Measurements from ENCODE around the gene XRCC5.

Gene XRCC5

DNA sequence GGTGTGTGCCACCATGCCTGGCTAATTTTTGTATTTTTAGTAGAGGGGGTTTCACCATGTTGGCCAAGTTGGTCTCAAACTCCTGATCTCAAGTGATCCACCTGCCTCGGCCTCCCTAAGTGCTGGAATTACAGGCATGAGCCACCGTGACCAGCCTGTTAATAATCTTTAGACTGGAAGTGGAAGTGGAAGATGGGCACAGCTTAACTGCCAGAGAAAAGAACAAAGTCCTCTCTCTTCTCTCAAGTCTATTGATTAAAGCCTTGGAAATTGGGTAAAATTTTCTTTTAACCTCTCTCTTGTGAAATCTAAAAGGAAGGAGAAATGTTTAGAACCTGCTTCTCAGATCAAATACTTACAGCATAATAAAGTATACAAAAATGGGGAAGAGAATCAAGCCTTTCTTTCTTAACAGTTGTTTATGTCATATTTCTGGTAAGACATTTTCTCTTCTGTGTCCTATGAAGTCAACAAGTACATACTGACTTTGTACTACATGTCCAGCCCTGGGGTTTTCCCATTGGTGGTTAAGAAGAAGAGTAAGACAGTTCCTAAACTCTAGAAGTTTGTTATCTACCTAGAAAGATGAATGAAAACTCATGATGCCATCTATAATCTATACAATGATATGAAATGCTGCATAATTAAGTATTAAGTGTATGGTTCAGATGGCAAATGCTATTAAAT, 22.8 kb upstream of the XRCC5 start:
- DNase-seq (ENCODE audit: low read depth): no peak

DNA sequence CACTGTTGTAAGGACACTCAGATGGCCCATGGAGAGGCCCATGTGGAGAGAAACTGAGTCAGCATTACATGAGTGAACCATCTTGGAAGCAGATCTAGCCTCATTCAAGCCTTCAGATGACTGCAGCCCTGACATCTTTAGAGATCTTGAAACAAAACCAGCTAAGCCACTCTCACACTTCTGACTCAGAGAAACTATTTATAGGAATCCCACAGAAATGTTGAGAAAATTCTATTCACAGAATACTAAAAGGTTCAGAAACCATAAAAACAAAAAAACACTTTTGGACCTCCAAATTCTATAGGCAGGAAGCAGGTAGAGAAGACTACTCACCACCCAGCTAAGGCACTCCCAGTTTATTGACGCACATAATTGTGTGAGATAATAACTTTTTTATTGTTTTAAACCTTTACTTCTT, 18.8 kb upstream of the XRCC5 start:
- no peak for DNase-seq (ENCODE audit: low read depth)

DNA sequence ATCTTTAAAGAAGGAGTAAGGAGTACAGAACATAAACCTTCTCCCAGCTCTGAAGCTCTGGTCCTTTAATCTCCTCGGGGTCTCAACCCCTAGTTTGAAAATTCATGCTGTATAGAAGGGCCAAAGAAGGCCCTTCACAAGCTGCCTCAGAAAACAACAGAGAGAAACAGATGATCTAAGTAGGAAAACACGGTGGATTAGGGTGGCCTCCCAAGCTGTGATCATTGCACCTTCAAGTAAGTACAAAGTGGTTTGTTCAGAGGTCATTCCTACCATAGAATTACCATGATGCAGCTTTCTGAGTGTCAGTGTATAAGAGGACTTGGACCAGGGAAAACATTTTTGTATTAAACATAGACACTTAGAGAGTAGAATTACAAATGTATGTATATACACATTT, 16.5 kb upstream of the XRCC5 start:
- no peak for DNase-seq (ENCODE audit: low read depth)

DNA sequence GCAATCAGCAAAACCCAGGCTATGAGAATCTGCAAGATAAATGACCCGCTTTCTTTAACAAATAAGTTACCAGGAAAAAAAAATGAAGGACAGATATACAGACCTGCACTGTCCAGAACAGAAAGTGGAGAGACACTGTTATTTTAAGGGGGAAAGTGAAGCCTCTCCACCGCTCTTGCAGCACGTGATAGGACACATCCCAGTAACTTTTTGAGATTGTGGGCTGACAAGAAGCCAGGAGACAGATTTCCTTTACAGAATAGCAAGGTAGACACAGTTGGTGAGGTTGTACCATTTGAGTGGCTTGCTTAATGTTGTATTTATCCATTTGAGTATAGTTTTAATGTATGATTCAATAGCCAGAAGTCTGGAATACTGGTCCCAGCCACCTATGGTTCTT, 14.4 kb upstream of the XRCC5 start:
- no peak for DNase-seq (ENCODE audit: low read depth)

DNA sequence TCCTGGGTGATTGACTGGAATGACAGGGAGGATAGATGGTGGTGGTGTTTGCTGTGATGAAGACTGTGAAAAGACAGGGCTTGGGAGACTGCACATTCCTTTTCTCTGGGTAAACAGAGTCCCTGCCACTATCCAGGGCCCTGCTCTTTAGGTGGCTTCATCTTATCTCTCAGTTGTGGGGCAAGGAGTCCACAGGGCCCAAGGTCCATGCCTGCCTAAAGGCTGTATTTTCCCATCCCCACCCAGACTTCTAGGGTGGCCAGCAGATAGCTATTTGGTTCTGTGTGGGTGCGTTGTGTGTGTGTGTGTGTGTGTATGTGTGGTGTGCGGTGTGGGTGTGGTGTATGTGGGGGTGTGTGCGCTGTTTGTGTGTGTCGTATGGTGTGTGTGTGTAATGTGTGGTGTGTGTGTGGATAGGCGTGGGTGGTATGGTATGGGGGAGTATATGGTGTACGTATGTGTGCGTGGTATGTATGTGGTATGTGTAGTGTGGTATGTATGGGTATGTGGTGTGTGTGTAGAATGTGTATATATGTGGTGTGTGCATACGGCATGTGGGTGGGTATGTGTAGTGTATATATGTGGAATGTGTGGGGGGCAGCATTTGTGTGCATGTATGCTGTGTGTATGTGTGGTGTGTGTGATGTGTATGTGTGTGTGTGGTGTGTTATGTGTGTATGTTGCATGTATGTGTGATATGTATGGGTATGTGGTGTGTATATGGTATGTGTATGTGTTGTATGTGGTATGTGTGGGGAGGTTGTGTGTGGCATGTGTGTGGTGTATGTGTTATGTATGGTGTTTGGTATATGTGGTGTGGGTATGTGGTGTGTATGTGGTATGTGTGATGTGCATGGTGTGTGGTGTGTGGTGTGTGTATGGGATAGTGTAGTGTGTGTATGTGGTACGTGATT, 10.5 kb upstream of the XRCC5 start:
- DNase-seq (ENCODE audit: low read depth): no peak

DNA sequence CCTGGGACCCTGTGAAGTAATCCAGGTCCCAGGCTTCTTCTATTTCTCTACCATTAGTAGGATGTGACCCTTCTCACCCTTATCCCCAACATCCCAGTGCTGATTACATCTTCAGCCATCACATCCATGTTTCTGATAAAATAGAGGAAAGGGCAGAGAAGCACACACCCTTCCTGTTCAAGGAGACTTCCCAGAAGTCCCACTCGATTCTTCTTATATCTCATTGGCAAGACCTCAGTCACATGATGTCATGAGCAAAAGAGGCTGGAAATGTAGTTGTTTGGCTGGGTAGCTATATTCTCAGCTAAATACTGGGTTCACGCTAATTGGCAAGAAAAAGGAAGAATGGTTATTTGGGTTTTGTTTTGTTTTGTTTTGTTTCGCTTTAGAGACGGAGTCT, 8.0 kb upstream of the XRCC5 start:
- DNase-seq (ENCODE audit: low read depth): no peak

DNA sequence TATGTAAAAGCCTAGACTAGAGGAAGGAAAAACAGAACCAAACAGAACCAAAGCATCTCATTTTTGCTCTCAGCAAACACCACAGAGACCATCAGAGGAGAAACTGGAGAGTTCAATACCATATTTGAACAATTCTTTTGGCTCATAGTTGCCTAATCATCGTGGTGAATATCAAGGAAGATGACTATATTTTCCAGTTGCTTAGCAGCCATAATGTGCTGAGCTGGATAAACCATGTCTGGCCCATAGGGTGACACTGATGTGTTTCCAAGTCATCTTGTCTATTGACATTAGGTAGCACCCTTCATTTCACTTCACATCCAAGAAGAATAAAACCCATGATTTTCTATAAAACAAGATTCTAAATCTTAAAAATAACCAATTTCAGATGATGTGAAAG, 5.9 kb upstream of the XRCC5 start:
- no peak for DNase-seq (ENCODE audit: low read depth)

DNA sequence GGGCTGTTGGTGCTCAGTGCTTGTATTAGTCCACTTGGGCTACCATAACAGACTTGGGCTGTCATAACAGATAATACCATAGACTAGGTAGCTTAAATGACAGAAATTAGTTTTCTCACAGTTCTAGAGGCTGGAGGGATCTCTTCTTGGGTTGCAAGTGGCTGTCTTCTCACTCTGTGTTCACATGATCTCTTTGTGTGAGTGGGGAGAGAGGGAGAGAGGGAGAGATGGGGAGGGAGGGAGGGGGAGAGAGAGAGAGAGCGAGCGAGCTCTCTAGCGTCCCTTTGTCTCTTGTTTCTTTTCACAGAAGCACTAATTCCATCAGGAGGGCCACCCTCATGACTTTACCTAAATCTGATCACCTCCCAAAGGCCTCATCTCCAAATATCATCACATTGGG, 4.5 kb upstream of the XRCC5 start:
- no peak for DNase-seq (ENCODE audit: low read depth)

DNA sequence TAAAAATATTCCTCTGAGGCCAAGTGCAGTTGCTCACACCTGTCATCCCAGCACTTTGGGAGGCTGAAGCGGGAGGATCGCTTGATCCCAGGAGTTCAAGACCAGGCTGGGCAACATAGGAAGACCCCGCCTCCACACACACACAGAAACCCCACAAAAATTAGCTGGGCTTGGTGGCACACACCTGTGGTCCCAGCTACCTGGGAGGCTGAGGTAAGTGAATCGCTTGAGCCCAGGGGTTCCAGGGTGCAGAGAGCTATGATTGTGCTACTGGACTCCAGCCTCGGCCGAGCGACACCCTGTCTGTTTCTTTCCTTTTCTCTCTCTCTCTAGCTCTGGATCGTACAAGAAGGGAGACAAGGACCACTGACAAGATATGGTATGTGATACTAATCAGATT, 1.8 kb upstream of the XRCC5 start:
- DNase-seq (ENCODE audit: low read depth): no peak

DNA sequence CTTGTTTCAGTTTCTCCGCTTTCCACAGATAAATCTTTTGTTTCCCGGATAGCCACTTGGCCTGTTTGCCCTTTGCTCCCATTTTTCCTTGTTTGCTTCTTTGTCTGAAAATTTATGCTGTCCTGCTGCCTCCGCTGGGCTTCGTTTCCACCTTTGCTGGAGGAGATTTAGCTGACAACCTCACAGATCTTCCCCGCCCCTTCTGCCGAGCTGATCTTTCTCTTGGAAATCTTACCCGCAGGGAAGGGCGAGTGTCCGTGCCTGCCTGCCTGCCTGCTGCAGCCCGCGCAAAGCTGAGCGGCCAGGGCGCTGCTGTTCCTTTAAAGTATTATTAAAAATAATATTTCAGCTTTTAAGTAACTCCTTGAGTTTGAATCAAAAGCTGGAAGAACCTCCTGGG, 1.4 kb upstream of the XRCC5 start:
- no peak for DNase-seq (ENCODE audit: low read depth)

DNA sequence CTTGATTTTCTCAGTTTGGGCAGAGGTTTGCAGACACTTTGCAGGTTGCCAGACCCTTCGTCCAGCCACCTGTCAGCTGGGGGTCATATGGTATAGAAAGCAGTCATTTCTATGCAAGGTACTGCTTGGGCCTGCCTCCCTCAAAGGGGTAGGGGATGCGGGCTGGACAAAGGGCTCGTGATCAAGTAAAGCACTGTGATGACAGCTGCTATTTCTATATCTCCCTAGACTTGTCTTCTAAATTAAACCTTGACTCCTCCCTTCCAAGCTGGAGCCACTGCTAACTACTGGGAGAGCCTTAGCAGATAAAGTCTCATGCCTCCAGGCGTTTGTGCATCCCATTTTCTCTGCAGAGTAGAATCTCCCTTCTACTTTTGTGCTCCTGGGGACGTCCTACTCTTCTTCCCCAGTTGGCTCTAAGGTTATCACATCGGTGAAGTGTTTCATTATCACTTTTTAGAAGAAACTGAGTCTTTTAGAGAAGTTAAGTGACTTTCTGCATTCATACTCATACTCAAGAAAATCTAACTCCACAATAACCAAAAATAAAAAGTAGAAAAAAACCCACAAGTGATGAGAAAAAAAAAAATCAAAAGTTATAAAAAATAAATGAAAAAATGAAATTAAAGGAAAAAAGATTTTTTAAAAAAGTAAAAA, 710 bp upstream of the XRCC5 start:
- no peak for DNase-seq (ENCODE audit: low read depth)

DNA sequence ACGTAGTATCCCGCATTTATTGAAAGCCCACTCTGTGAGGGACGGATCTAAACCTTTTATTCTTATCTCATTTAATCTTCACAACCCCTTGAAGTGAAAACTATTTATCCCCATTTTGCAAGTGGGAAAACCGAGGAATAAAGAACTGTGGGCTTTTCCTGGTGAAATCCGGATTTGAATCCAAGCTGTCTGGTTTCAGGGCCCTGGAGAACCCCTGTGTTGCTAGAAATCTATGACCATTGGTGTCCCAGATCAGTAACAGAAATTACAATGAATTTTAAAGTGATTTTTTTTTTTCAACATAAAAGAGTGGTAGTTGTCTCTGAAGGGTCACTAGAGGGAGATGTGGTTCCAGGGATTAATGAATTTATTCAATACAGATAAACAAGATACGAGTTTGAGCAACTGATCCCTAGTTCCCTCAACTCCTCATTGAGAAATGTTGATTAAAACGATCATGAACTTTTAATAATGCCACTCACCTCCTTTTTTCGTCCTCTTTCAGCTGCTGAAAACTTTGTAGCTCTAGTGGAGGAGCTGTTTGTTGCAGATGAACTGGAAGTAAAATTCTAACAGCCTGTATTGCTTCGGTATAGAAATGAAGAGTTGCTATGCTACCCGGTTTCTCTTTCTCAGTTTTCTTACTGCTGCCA, 940 bp downstream of the XRCC5 start:
- DNase-seq (ENCODE audit: low read depth): no peak

DNA sequence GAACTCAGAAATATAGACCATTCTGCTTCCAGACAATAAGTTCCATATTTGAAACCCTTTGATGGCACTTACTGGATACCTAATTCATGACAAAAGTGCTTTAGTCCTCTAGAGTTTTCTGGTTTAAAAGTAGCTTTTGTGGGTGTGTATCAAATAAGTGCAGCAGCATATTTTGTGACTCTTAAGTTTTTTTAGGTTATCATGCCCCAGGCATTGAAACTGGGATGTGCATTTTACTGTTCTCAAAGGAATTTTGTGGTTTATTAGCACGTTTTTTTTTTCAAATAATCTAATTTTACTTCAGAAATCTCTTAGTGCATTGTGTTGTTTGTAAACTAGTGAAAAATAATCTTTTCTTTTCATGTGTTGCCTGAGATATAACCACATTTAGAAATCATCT, 1.5 kb downstream of the XRCC5 start:
- DNase-seq (ENCODE audit: low read depth): no peak

DNA sequence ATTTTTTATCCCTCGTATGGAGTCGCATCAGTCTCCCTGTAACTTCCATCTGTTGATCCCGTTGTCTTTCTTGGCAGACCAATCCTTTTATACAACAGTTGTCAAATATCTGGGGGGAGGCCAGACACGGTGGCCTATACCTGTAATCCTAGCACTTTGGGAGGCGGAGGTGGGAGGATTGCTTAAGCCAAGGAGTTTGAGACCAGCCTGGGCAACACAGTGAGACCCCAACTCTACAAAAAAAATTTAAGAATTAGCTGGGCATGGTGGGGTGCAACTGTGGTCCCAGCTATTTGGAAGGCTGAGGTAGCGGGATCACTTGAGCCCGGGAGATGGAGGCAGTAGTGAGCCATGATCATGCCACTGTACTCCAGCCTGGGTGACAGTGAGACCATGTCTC, 2.0 kb downstream of the XRCC5 start:
- no peak for DNase-seq (ENCODE audit: low read depth)

DNA sequence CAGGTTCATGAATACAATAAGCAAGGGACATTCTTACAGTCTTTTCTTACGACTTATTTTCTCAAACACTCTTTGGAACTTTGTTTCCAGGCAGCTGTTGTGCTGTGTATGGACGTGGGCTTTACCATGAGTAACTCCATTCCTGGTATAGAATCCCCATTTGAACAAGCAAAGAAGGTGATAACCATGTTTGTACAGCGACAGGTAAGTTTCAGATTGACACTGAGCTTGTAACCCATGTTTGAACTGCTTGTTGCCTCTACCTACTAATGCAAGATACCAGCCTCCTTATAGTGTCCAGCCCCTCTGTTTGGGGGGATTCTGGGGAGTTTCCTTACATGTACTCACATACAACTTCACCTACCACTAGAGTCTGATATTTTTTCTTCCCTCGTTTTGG, 3.8 kb downstream of the XRCC5 start:
- DNase-seq (ENCODE audit: low read depth): no peak

DNA sequence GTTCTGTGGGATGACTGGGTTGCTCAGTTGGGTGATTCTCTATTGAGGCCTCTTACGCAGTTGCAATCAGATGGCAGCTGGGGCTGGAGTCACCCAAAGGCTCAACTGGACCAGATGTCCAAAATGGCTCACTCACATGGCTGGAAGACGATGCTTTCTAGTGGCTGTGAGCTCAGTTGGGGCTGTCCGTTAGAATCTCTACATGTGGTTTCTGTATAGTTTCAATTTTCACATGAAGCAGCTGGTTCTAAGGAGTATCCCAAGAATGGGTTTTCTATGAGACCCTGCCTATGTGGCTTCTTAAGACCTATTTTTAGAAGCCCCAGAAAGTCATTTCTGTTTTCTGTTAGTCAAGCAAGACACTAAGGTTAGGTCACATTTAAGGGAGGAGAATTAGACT, 4.4 kb downstream of the XRCC5 start:
- DNase-seq (ENCODE audit: low read depth): no peak

DNA sequence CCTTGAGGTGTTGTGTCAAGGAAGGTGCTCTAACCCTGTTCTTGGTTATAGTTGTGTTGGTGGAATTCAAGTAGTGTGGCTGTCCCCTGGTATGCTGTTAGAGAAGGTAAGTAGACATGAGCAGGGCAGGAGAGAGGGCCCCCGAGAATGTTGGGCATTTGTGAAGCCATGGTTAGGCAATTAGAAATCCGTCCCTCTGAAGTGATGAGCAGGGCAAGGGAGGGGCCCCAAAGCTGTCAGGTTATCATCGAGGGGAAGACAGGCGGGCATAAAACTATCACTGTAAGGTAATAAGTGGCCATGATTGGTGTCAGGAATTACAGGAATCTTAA, 5.2 kb downstream of the XRCC5 start:
- DNase-seq (ENCODE audit: low read depth): no peak

DNA sequence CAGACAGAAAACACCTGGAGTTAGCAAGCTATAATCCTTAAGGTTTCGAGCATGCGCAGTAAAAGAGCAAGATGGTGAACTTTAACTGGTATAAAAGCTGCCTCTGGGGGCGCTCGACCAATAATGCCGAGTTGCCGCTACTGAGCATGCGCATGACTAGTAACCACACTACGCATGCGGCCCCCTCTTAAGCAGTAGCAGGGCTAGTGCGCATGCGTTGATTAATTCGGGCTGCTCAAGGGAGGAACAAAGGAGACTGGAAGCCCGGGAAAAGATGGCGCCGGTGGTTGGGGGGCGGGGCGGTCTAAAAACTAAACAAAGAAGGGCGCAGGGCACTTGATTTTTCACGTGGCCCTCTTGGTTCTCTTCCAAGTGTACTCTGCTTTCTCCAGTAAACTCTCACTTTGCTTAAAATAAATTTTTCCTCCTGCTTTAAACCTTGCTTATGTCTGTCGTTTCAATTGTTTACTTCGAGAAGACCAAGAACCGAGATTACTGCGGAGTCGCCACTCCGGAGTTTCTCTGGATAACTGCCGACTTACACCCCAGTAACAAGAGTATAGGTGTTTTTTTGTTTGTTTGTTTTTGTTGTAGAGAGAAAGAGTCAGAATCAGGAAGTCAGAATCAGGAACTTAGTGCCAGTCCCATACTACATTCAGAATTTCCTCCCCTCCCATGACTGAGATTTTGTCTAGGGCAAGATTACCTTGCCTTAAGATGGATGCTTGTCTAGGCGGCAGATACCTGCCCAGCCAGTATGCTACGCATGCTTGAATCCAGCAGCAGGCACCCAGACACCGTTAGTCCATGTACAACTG, 5.8 kb downstream of the XRCC5 start:
- peak; percentile 96 for DNase-seq (ENCODE audit: low read depth)

DNA sequence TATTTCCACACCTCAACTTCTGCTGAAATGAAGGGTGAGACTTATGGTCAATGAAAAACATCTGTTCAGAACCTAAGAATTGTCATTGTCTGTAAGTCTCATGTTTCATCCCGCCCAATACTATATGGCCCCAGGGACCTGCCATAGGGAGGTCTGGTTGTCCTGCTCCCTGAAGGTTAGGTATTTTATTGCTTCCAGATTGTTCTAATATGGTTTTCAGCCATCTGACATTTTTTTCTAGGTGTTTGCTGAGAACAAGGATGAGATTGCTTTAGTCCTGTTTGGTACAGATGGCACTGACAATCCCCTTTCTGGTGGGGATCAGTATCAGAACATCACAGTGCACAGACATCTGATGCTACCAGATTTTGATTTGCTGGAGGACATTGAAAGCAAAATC, 7.3 kb downstream of the XRCC5 start:
- DNase-seq (ENCODE audit: low read depth): no peak

DNA sequence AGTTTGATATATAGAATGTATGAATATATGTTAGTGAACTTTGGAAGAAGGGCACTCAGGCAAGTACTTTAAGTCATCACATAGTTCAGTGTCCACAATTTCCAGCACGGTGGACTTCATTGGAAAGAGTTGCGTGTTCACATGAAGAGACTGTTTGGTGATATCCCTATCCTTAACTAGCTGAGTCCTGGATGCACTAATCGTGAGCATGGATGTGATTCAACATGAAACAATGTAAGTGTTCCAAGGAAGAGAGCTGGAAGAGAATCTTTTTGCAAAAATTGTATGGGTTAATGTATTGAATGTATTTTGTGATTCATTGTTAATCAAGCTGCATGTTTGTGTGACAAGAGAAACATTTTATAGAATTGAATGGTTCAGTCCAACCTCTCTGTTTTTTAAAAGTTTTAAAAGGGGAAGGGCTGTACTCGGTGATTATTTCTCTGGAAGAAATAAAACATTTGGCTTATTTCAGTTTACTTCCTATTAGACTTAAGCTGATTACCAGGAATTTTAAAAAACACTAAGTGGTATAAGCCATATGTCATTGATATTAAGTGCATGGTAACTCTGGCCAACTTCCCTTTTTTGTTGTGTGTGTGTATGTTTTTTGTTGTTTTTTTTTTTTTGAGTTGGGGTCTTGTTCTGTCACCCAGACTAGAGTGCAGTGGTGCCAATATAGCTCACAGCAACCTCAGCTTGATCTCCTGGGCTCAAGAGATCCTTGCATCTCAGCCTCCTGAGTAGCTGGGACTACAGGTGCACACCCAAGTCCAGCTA, 8.6 kb downstream of the XRCC5 start:
- DNase-seq (ENCODE audit: low read depth): no peak

DNA sequence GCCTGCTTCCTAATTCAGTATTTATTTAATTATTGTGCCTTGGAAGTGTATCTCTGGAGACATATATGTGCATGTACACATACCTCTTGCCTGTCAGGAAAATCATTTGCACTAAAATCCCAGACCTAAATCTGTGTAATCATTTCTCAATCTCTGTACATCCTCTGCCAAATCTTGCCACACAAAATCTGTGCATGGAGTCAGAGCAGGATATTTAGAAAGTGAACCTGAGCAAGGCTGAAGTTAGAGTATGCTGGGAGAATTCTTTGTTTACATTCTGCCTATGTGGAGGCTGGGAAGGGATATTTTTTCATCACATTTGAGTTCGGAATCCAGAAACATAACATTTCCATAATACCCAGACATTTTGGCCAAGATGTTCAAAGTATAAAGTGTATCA, 9.3 kb downstream of the XRCC5 start:
- DNase-seq (ENCODE audit: low read depth): no peak

Data from activated T-cell treated with anti-CD3 and anti-CD28 coated beads for 1 hour (primary cell).